Left kidney (tissue), 2 donors: Measurements from ENCODE around the gene PEA15. TPM values are rescaled to one million over a fixed set of nuclear protein-coding genes. Genes with fewer than 3 reads are reported as not detected.

Experiments used
- DNase-seq: peaks from one replicate; pipeline ENCODE4 v3.0.0-alpha.2; 2013
- polyA plus RNA-seq: library from polyadenylated mRNA; unstranded; fragments of 120-200 nt; gene quantifications from one replicate; pipeline ENCODE4 v1.2.1, GENCODE V29; 2013; ENCODE audit not compliant: insufficient read length

The PEA15 gene
- polyA plus RNA-seq, 1 donor = 98.5 TPM

- no peak for DNase-seq
Measured at GRCh38 chr1:160238408-160238807, 33.2 kb downstream of the PEA15 start.

- DNase-seq = no peak
Measured at GRCh38 chr1:160239582-160240299, 34.6 kb downstream of the PEA15 start.

GRCh38 chr1:160243767-160244166, 38.6 kb downstream of the PEA15 start:
- no peak for DNase-seq

GRCh38 chr1:160244209-160244608, 39.0 kb downstream of the PEA15 start:
- no peak for DNase-seq

- no peak for DNase-seq
Measured at GRCh38 chr1:160245434-160245833, 40.2 kb downstream of the PEA15 start.

- no peak for DNase-seq
Measured at GRCh38 chr1:160247053-160247452, 41.9 kb downstream of the PEA15 start.

GRCh38 chr1:160251011-160251410, 45.8 kb downstream of the PEA15 start:
- DNase-seq = no peak

GRCh38 chr1:160251687-160252526, 46.7 kb downstream of the PEA15 start:
- DNase-seq = peak; percentile 79

GRCh38 chr1:160255781-160256300, 50.7 kb downstream of the PEA15 start:
- no peak for DNase-seq

- no peak for DNase-seq
Measured at GRCh38 chr1:160256396-160257046, 51.3 kb downstream of the PEA15 start.

GRCh38 chr1:160257411-160258015, 52.3 kb downstream of the PEA15 start:
- no peak for DNase-seq

GRCh38 chr1:160258177-160258798, 53.1 kb downstream of the PEA15 start:
- DNase-seq = no peak

- DNase-seq = peak; percentile 96
Measured at GRCh38 chr1:160260406-160261382, 55.5 kb downstream of the PEA15 start.

GRCh38 chr1:160261556-160261892, 56.3 kb downstream of the PEA15 start:
- DNase-seq = peak; percentile 68

GRCh38 chr1:160261893-160262794, 57.0 kb downstream of the PEA15 start, which contains the start of gene DCAF8:
DCAF8 (minus strand) TSS chr1:160262549; CDS start chr1:160244008, 18,541 bp downstream.
- DNase-seq = peak; percentile 98

- DNase-seq = no peak
Measured at GRCh38 chr1:160264795-160265307, 59.7 kb downstream of the PEA15 start.
